Measurements from ENCODE around the gene LRAT. TPM values are rescaled to one million over a fixed set of nuclear protein-coding genes. Genes with fewer than 3 reads are reported as not detected.

LRAT gene
- total and polyA plus RNA-seq, 9 of the 15 experiments (the other 6 are each of a cell fraction or from before 2014, with no cell fraction given), result 0.03 to 0.41 (median 0.07) TPM; not detected in 4

DNA sequence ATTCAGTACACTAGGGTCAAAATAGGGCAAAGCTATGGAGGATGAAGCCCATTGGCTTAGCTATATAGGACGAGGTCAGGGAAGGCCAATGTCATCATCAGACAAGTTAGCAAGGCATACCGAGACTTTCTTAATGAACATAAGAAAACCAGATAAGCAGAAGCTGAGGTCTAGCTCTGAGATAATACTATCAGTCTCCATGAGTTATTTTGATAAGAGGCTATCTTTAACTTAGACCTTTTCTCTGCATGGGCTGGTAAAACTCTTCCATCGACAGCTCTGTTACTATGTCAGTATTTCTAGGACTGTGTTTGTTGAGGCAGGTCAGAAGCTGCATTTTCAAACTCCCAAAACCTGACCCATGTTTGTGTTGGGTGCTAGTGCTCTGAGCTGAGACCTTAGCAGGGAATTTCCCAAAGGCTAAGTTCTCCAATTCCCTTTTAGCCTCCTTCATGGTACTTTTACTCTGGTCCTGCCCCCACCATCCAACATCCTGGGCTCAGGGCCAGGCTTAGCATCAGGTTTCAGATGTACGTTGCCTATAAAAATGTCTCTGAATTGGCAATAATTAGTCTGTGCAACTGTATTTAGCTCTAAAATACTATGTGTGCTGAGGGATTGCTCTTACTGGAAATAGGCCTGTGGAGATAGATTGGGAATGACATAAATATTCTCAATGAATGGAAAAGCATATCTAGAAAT, 29.3 kb upstream of the LRAT start:
- Histone ChIP-seq H3K9ac (ENCODE audit: insufficient read depth in 1 of 2, low read depth in 2 of 2, low read length in 2 of 2) (no peak overlapping the region), H3K9me1 (ENCODE audit: control insufficient read depth, insufficient read depth, low read length) (no peaks in the 10 kb centered on the region), H3K4me1 (replicated peaks in 1 of 2; ENCODE audit: control insufficient read depth in 2 of 2, insufficient read depth in 2 of 2, low read length in 2 of 2) (no peaks in the 10 kb centered on the region; a peak in 2 of 5 replicates), H3K4me3 (no peak overlapping the region), H2AFZ (ENCODE audit: low read depth, low read length) (no peak overlapping the region), H3K79me2 (ENCODE audit: control insufficient read depth, insufficient read depth, low read length) (no peaks in the 10 kb centered on the region), H3K27ac (ENCODE audit: extremely low read depth, low read depth, low read length) (no peak overlapping the region), H3K36me3 (ENCODE audit: control insufficient read depth, insufficient read depth, low read length) (no peaks in the 10 kb centered on the region), H3K27me3 (ENCODE audit: control insufficient read depth in 2 of 2, insufficient read depth in 2 of 2, low read length in 2 of 2) (no peaks in the 10 kb centered on the region), H4K20me1 (replicated peaks; ENCODE audit: control insufficient read depth, insufficient read depth, low read length) (no peaks in the 10 kb centered on the region), H3K9me3 (replicated peaks; ENCODE audit: control insufficient read depth, insufficient read depth, low read depth, low read length) (no peaks in the 10 kb centered on the region), H3K4me2 (ENCODE audit: insufficient read depth, low read length) (peak overlapping the region; percentile 22; the same call in 1 of the 2 replicates)
- intact Hi-C loops (cut with micrococcal nuclease), result no loop called here
- peak; percentile 65 for FAIRE-seq
- POLR2A ChIA-PET, result interaction anchor here (0.7 kb wide), 1 partner anchor 16 kb away, joined by 4 read pairs; no protein-coding TSS in a partner anchor
- in situ Hi-C loops (cut with MboI), result no loop called here
- WGBS (ENCODE audit: insufficient coverage, low coverage, missing lambda C conversion rate), result 1% methylated on average over 4 of the region's 4 CpGs
- ATAC-seq, result no peak; the same call in 2 of the 3 replicates
- CTCF ChIA-PET (ENCODE audit: low intra/inter-chr PET ratio), result no interaction called here
- no TSS peak for BruUV-seq (replicated peaks)
- DNase-seq (ENCODE audit: extremely low read depth in 1 of 4, low spot score in 3 of 4), result peak in 1 of 4 experiments; percentile 7
- TF ChIP-seq SAP30 (IDR thresholded peaks at IDR 0.05; ENCODE audit: borderline replicate concordance, insufficient read depth, low read depth, low read length, poor library complexity, severe bottlenecking), result no peak
- TF ChIP-seq POLR3A (IDR thresholded peaks at IDR 0.05; ENCODE audit: borderline replicate concordance, extremely low read depth, insufficient read depth, insufficient read length), result no peak
- TF ChIP-seq, protein P1, sequence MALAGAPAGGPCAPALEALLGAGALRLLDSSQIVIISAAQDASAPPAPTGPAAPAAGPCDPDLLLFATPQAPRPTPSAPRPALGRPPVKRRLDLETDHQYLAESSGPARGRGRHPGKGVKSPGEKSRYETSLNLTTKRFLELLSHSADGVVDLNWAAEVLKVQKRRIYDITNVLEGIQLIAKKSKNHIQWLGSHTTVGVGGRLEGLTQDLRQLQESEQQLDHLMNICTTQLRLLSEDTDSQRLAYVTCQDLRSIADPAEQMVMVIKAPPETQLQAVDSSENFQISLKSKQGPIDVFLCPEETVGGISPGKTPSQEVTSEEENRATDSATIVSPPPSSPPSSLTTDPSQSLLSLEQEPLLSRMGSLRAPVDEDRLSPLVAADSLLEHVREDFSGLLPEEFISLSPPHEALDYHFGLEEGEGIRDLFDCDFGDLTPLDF (CRISPR knock-in tag; IDR thresholded peaks at IDR 0.05), result no peak
- TF ChIP-seq SOX6 (IDR thresholded peaks at IDR 0.05), result peak; percentile 49; the same call in 1 of the 2 replicates
- 0 out of 2 replicates have a peak, but pooled peaks have one; percentile 57 for TF ChIP-seq KLF16 (IDR thresholded peaks at IDR 0.05)
- TF ChIP-seq CBFA2T2 (conservative IDR thresholded peaks at IDR 0.05), result peak; percentile 23; the same call in 1 of the 2 replicates
- TF ChIP-seq ESRRB (CRISPR knock-in tag; IDR thresholded peaks at IDR 0.05; ENCODE audit: borderline replicate concordance), result no peak
- no peak for TF ChIP-seq BRD9 (IDR thresholded peaks at IDR 0.05; ENCODE audit: low read depth, partially characterized antibody)
- TF ChIP-seq, protein P2, sequence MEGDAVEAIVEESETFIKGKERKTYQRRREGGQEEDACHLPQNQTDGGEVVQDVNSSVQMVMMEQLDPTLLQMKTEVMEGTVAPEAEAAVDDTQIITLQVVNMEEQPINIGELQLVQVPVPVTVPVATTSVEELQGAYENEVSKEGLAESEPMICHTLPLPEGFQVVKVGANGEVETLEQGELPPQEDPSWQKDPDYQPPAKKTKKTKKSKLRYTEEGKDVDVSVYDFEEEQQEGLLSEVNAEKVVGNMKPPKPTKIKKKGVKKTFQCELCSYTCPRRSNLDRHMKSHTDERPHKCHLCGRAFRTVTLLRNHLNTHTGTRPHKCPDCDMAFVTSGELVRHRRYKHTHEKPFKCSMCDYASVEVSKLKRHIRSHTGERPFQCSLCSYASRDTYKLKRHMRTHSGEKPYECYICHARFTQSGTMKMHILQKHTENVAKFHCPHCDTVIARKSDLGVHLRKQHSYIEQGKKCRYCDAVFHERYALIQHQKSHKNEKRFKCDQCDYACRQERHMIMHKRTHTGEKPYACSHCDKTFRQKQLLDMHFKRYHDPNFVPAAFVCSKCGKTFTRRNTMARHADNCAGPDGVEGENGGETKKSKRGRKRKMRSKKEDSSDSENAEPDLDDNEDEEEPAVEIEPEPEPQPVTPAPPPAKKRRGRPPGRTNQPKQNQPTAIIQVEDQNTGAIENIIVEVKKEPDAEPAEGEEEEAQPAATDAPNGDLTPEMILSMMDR (IDR thresholded peaks at IDR 0.05 in 2 of 3, conservative IDR thresholded peaks at IDR 0.05 in 1 of 3; ENCODE audit: insufficient read depth in 2 of 3, low read depth in 1 of 3, low read length in 3 of 3), result no peak
- TF ChIP-seq, protein P3, sequence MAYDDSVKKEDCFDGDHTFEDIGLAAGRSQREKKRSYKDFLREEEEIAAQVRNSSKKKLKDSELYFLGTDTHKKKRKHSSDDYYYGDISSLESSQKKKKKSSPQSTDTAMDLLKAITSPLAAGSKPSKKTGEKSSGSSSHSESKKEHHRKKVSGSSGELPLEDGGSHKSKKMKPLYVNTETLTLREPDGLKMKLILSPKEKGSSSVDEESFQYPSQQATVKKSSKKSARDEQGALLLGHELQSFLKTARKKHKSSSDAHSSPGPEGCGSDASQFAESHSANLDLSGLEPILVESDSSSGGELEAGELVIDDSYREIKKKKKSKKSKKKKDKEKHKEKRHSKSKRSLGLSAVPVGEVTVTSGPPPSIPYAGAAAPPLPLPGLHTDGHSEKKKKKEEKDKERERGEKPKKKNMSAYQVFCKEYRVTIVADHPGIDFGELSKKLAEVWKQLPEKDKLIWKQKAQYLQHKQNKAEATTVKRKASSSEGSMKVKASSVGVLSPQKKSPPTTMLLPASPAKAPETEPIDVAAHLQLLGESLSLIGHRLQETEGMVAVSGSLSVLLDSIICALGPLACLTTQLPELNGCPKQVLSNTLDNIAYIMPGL (CRISPR knock-in tag; IDR thresholded peaks at IDR 0.05), result no peak
- TF ChIP-seq, protein P4, sequence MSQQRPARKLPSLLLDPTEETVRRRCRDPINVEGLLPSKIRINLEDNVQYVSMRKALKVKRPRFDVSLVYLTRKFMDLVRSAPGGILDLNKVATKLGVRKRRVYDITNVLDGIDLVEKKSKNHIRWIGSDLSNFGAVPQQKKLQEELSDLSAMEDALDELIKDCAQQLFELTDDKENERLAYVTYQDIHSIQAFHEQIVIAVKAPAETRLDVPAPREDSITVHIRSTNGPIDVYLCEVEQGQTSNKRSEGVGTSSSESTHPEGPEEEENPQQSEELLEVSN (IDR thresholded peaks at IDR 0.05; ENCODE audit: borderline replicate concordance in 1 of 2, extremely low read depth in 1 of 2, insufficient read depth in 1 of 2, insufficient read length in 1 of 2, low read depth in 1 of 2, low read length in 1 of 2, poor library complexity in 1 of 2, severe bottlenecking in 1 of 2), result no peak
- TF ChIP-seq ARID1B (IDR thresholded peaks at IDR 0.05), result peak; percentile 49; the same call in 1 of the 2 replicates
- no peak for TF ChIP-seq XRCC4 (IDR thresholded peaks at IDR 0.05; ENCODE audit: extremely low read depth, insufficient read depth, insufficient read length)
- TF ChIP-seq SMAD4 (CRISPR knock-in tag; conservative IDR thresholded peaks at IDR 0.05), result 0 out of 2 replicates have a peak, but pooled peaks have one; percentile 33

All from K562 (cell line).